OCI-M1 (cell line): ENCODE data around the gene OAS3.
A peak's percentile ranks its signal among the peaks of the same experiment; 100 is the strongest.
"Not testable (repeated sequence)": the region's sequence is repeated elsewhere in the genome, so short reads cannot be mapped to it uniquely, and the experiment has no call there.

Experiments used
- DNase-seq: peaks from one replicate; lab custom pipeline; 2025; lab: John Stamatoyannopoulos, UW

OAS3 gene, protein sequence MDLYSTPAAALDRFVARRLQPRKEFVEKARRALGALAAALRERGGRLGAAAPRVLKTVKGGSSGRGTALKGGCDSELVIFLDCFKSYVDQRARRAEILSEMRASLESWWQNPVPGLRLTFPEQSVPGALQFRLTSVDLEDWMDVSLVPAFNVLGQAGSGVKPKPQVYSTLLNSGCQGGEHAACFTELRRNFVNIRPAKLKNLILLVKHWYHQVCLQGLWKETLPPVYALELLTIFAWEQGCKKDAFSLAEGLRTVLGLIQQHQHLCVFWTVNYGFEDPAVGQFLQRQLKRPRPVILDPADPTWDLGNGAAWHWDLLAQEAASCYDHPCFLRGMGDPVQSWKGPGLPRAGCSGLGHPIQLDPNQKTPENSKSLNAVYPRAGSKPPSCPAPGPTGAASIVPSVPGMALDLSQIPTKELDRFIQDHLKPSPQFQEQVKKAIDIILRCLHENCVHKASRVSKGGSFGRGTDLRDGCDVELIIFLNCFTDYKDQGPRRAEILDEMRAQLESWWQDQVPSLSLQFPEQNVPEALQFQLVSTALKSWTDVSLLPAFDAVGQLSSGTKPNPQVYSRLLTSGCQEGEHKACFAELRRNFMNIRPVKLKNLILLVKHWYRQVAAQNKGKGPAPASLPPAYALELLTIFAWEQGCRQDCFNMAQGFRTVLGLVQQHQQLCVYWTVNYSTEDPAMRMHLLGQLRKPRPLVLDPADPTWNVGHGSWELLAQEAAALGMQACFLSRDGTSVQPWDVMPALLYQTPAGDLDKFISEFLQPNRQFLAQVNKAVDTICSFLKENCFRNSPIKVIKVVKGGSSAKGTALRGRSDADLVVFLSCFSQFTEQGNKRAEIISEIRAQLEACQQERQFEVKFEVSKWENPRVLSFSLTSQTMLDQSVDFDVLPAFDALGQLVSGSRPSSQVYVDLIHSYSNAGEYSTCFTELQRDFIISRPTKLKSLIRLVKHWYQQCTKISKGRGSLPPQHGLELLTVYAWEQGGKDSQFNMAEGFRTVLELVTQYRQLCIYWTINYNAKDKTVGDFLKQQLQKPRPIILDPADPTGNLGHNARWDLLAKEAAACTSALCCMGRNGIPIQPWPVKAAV

DNA sequence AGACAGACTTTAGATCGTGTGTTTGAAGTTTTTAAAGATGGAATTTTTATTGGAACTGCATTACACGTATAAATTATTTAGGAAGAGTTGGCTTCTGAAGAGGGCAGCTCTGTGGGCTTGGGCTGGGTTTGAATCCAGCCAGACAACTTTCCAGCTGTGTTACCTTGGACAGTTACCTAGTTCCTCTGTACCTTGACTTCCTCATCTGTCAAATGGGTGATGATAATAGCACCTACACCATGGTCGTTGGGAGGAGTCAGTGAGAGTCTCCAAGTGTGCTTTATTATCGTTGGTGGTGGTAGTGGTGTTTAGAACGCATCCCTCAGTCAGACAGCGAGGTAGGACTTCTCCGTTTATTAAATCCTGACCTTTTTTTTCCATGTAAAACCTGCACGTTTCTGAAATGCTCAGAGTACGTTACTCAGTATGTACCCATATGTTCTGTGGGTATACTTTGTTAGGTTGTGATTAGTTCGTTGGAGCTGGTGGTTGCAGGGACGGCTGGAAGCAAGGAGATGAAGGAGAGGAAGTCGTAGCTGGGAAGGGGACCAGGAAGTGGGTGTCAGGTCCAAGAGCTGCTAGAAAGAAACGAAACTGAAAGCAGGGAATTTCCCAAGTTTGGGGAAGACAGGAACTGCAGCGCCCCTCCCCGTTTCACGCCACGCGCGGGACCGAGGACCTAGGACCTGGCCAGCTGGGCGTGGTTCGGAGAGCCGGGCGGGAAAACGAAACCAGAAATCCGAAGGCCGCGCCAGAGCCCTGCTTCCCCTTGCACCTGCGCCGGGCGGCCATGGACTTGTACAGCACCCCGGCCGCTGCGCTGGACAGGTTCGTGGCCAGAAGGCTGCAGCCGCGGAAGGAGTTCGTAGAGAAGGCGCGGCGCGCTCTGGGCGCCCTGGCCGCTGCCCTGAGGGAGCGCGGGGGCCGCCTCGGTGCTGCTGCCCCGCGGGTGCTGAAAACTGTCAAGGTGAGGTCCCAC, at the start of gene OAS3:
Gene OAS3 (plus strand): TSS at position 734 of the 979 bp plus-strand sequence. CDS start 57 bp downstream, at position 791.
- DNase-seq: peak; percentile 94

DNA sequence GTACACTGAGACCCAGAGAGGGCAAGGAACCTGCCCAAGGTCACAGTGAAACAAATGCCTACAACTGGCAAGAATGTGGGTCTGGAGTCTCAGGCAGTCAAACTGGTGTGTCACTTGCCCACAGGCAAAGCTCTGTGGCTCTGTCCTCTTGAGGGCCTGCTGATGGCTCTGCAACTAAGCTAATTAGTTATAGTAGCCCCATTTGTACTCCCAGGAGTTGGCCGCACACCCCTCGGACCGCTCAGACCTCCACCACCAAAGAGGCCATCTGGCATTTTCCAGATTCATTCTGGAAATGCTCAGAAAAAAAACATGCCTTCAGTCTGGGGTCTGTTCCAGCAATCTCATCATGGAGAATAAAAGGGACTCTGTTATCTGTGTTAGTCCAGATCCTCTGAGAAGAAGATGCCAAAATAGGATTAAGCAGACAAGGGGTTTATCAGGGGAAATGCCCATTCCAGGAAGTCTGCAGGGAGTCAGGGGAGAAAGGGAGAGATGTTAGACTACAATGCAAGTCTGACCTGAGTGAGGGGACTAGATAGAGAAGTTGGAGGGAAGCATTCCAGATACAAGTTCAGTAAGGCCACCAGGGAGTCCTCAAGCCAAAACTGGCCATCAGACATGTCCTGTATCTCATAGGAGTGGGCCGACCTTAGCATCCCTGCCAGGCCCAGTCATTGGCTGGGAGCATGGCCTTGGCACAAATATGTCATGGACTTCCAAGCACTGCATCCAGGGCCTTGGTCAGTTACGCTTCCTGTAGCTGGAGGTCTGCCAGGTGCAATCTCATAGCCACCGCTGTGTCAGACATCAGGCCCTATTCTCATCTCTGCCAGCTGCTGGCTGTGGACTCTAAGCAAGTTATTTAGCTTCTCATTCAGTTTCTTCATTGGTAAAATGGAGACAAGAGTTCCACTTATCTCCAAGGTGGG, 46.9 kb upstream of the OAS3 start:
- no peak for DNase-seq

DNA sequence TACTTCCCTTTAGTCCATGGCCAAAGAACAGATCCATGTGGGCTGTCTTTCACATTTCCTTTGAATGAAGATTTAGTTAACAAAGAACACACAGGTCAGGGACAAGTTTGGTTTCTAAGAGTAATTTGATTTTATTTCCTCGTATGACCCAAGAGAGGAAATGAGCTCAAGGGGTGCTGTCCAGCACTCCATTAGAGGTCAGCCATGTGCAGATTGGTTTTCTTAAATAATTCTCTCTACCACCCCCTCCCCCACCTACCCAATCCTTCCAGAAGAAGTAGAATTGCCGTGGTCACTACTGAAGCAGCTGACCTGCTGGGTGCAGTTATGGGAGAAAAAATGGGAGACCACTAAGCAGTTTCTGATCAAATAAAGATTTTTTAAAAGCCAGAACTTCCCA, 45.4 kb upstream of the OAS3 start:
- no peak for DNase-seq

DNA sequence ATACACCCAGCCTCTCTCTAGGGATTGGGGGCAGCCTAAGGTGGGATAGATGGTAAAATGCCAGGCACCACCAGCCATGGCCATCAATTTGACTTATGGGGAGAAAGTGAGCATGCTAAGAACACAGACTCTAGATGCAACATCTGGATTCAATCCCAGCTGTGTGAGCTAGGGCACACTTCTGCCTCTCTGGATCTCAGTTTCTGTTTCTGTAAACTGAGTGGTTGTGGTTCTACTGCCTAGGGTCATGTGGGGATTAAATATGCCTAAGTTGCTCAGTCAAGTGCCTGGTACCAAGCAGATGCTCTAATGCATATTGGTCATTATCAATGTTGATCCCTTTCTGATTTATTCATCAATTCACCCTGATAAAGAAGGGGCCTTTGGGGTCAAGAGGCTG, 44.1 kb upstream of the OAS3 start:
- DNase-seq: no peak

DNA sequence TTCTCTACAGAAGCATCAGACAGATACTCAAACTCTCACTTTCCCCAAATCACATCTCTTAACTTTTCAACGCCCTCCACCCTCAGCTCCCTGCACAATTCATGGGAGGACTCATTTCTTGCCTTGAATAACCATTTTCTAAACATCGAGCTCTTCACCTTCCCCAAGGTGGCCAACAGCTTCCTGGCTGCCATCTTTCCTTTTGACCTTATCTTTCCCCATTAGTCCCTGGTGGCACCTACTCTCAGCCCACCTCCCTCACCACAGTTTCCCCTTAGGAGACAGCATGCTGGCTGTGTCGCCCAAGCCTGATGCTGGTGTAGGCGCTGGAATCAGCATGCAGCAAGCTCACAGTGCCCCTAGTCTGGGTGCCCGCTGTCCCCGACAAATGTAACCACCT, 39.9 kb upstream of the OAS3 start:
- DNase-seq: no peak

DNA sequence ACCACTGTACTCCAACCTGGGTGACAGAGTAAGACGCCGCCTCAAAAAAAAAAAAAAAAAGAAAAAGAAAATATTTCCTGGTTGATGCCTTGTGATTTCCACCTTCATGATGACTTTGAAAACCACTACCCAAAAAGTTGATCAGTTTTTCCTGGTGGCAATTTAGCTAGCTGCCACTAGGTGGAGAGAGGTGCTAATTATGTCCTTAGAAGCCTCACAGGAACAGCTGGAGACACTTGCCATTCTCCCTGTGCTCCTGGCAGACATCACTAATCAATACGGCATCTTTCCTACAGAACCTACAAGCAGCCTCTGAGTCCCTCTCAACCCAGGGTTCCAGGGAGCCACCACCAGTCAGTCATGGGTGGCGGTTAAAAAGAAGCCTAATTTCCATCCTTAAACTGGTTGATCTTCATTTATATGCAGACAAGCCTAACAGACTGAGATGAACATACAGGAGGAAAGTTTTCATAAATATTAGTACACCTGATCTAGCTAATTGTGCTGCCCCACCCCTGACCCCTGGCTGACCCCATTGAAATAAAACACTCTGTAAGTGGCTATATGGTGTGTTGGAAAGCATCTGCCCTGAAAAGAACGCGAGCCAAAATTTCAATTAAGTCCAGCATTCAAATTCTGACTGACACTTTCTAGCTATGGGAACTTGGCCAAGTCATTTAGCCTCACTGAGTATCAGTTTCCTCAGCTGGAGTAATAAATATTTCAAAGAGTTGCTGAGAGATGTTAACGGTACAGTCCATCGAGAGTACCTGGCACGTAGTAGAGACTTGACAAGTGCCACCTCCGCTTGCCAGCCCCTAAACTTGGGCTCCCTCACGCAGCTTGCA, 37.8 kb upstream of the OAS3 start:
- peak; percentile 75 for DNase-seq

DNA sequence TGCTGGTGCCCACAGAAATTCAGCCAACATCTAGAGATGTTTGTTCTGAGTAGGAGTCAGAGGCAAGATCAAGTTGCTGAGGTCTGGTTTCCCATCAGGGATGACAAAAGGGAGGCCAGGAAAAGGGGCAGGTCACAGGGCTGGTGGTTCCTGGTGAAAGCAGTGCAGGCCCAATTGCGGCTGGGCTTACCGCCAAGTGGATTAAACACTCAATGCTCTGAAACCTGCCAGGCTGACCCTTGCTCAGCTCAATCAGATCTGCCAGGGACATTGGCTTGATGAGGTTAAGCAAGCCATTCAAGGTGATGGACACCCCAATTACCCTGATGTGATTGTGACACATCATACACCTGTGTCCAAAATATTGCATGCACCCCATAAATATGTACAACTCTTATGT, 37.0 kb upstream of the OAS3 start:
- DNase-seq: no peak

DNA sequence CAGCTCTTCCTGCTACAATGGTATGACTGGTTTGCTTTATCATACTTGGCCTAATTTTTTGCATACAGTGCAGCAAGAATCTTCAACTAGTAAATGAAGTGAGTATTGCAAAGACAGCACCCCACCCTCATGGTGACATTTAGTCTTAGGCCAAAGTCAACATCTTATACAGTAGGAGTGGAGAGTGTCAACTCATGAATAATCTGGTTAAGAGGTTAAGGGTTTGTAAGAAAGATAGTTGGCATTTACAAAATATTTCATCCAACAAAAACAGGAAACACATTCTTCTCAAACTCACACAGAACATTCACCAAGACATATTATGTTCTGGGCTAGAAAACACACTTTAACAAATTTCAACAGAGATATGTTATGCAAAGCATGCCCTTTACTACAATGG, 33.7 kb upstream of the OAS3 start:
- DNase-seq: no peak

DNA sequence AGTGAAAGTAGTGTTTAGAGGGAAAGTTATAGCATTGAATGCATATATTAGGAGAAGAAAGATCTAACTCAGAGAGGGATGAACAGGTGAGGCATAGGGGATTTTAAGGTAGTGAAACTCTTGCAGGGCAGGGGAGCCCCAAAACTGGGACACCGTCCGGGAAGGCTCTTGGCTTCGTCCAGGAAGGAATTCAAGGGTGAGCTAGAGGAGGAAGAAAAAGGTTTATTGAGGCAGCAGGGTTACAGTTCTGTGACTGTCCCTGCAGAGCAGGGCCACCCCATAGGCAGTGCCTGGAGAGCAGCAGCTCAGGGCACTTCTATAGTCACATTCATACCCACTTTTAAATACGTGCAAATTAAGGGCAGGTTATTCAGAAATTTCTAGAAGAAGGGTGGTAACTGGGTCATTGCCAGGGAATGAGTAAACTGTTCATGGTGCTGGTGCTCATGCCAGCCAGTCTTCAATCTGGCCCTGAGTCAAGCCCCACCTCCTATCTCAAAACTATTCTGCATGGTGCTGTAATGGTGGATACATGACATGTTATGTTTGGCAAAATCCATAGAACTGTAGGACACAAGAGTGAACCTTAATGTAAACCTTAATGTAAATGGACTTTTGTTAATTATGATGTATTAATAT, 32.7 kb upstream of the OAS3 start:
- no peak for DNase-seq

DNA sequence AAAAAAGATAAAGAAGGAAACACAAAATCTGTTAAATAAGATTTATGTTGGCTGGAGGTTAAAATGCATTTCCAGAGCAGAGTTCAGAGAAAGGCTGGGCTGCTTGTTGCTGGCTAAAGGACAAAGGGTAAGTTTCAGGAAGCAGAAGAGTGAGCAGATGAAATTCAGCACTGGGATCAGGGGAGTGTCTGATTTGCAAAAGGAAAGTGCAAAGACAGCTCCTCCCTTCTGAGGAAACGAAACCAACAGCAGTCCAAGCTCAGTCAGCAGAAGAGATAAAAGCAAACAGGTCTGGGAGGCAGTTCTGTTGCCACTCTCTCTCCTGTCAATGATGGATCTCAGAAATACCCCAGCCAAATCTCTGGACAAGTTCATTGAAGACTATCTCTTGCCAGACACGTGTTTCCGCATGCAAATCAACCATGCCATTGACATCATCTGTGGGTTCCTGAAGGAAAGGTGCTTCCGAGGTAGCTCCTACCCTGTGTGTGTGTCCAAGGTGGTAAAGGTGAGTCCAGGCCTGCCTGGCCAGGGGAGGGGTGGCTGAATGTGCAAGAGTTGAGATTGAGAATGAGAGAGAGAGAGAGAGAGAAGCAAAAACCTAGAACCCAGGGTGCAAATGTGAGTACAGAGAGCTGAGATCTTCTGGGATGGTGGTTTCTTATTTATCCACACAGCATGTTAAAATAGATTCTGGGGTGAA, 31.4 kb upstream of the OAS3 start, which contains the start of gene OAS1:
Gene OAS1 (plus strand): TSS at position 251 of the 703 bp plus-strand sequence. CDS start 78 bp downstream, at position 329.
- DNase-seq: peak; percentile 90

DNA sequence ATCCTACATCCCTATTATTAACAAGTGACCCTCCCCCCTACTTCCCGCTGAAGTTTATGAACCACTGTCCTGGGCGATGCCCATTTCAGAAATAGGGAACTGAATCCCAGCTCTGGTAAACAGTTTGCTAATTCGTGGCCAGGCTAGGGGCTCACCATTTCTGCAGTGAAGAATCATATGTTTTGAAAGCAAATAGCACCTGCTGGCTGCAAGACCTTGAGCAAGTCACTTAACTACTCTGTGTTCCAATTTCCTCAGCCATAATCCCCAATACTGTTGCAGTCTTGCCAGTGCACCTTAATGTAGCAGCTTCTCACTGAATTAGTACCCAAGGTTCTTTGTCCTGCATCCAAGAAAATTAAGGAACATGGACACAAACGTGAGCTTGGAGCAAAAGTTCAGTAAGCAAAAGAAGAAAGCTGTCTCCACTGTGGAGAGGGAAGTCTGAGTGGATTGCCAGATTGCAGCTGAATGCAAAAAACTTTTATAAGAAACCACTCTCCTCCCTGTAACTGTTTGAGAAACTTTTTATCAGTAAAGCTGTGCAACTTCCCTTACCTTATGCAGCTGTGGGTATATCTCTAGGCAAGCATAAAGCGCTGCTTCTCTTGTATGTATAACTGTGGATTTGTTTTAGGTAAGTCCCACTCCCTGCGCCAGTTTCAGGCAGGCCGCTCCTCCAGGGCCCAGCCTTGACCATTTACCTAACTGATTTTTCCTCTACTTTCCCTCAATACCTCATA, 30.7 kb upstream of the OAS3 start:
- peak; percentile 29 for DNase-seq

DNA sequence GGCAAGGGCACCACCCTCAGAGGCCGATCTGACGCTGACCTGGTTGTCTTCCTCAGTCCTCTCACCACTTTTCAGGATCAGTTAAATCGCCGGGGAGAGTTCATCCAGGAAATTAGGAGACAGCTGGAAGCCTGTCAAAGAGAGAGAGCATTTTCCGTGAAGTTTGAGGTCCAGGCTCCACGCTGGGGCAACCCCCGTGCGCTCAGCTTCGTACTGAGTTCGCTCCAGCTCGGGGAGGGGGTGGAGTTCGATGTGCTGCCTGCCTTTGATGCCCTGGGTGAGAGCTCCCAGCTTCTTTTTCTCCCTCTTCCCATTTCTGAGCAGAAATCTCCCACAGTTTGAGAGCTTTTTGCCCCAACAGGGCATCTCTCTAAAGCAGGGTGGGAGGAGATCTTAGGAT, 29.7 kb upstream of the OAS3 start:
- no peak for DNase-seq

DNA sequence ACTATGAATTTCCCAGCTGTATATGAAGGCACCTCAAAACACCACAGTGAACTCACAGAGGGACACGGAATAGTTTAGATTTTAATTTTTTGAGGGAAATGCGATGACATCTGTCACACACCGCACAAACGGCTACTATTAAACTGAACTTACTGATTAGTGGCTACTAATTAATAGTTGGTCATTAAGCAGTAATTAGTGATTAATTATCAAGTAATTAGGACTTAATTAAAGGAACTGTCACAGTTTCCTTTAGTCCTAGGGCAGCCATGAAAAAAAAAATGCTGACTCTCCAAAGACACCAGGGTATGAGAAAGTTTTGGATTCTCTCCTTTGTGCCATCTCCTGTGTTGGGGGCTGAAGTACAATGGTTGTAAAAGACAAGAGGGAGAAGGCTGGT, 28.6 kb upstream of the OAS3 start:
- no peak for DNase-seq

DNA sequence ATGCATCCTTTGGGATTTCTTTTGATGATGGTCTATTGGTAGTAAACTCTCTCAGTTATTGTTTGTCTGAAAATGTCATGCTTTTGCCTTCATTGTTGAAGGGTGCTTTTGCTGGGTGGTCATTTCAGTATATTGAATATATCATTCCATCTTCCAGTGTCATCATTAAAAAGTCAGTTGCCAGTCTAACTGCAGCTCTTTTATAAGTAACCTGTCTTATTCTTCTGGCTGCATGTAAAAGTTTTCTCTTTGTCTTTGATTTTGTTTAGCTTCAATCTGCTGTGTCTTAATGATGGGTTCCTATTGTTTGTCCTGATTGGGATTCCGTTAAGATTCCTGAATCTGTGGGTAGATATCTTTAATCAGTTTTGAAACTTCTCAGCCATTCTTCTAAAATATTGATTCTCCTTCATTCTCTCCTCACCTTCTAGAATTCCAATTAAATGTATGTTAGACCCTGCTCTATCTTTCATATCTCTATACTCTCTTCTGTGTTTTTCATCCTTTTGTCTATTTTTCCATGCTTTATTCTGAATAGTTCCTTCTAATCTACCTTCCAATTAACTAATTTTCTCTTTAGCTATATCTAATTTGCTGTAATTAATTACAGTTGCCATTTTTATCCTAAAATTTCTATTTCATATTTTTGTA, 25.1 kb upstream of the OAS3 start:
- DNase-seq: no peak

DNA sequence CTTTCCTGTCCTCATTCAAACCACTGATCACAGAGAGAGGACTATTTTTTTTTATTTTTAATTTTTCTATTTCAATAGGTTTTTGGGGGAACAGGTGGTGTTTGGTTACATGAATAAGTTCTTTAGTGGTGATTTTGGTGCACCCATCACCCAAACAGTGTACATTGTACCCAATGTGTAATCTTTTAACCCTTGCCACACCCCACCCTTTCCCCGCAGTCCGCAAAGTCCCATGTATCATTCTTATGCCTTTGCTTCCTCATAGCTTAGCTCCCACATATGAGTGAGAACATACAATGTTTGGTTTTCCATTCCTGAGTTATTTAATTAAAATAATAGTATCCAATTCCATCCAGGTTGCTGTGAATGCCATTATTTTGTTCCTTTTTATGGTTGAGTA, 24.4 kb upstream of the OAS3 start:
- DNase-seq: not testable (repeated sequence)

DNA sequence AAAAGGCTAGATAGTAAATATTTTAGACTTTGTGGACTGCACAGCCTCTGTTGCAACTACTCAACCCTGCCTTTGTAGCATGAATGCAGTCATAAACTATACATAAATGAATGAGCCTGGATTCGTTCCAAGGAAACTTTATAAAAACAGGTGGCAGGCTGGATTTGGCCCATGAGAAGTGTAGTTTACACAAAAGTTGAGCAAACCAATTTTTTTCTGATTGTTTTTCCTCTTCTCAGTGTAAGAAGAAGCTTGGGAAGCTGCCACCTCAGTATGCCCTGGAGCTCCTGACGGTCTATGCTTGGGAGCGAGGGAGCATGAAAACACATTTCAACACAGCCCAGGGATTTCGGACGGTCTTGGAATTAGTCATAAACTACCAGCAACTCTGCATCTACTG, 22.0 kb upstream of the OAS3 start:
- no peak for DNase-seq

DNA sequence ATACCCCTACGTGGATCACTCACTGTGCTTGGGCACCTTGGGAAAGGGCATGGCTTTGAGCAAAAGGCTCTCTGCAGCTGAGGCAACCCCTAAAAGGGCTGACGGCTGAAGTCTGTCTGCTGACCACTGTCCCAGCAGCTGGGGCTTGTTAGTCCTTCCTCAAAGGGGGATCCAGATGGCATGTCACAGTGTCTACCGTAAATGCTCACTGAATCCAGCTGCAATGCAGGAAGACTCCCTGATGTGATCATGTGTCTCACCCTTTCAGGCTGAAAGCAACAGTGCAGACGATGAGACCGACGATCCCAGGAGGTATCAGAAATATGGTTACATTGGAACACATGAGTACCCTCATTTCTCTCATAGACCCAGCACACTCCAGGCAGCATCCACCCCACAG, 19.2 kb upstream of the OAS3 start:
- DNase-seq: no peak
